GM21619 (cell line): Measurements from ENCODE around the gene GSTA5.
"Not testable (repeated sequence)": the region's sequence is repeated elsewhere in the genome, so short reads cannot be mapped to it uniquely, and the experiment has no call there.

Source experiments
- ATAC-seq: cut with Tn5 transposase; IDR thresholded peaks from one replicate; pipeline ENCODE4 v1.9.1; 2021; ENCODE audit not compliant: unreplicated experiment

The GSTA5 gene

DNA sequence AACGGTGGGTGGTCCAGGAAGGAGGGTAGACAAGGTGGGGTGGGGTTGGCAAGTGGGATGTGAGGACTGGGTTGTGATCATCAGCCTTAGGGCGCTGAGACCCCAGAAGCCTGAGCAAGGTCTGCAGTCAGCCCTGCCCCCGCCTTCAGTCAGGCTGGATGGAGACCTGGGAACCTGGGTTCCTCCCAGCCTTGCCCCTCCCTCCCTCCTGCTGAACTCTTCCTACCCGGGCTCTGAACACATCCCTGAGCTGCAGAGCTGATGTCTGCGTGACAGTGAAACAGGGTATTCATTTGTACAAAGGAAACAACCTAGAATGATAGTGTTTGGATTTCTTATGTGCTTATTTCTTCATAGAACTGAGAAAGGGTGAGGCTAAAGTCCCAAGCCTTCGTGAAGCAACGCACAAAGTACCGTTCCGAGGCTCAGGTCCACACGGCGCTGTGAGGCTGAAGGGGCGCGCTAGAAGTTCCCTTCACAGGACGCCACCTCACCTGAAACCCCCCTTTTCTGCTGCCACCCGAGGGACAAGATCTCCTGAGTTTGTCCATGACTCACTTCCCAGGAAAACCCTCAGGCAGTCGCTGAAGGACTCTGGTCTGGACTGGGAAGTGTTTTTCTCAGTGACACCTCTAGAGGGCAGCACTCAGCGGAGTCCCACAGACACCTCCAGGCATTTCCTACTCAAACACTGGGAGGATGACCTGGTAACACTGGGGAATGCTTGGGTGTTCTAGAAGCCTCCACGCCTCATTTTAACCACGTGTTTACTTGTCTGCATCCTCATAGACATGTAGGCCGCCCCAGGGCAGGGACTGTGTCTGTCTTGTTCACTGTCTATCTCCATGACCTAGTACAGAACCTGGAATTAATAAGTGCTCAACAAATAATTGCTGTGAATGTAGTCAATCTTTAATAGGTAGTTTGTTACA lies 1.2 kb downstream of the GSTA5 start:
- peak; percentile 78 for ATAC-seq

DNA sequence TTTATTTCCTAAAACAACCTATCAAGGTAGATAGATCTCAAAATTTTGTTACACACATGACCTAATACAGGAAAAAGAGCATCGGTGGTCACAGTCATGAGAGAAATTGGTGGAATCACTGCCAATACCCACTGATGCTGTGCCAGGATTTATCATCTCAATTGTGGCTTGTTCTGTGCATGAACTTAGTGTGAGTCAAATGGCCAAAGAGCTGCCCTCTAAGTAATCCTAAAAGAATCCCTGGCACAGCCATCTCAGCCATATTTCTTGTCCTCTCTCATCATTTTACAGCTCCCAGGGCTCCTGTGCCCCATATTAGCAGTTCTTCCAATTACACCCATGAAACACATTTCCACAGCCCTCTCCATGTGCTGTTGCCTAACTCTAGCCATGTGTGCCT lies 6.1 kb downstream of the GSTA5 start:
- no peak for ATAC-seq

DNA sequence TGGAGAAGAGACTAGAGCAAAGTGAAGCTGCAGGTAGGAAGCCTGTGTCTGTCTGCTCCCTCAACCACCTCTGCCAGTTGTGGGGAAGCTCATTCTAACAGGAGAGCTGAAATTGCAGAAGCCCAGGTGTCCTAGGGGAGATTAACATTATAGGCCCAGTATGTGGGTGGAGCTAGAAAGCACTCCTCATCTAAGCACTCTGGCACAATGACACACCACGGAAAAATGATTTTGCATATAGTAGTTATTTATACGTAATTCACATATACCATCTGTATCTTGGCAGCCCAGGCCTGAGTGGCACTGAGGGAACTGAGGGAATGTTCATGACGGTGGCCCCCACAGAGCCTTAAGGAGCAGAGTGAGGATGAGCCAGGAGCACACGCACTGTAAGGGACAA lies 9.7 kb downstream of the GSTA5 start:
- ATAC-seq = not testable (repeated sequence)

DNA sequence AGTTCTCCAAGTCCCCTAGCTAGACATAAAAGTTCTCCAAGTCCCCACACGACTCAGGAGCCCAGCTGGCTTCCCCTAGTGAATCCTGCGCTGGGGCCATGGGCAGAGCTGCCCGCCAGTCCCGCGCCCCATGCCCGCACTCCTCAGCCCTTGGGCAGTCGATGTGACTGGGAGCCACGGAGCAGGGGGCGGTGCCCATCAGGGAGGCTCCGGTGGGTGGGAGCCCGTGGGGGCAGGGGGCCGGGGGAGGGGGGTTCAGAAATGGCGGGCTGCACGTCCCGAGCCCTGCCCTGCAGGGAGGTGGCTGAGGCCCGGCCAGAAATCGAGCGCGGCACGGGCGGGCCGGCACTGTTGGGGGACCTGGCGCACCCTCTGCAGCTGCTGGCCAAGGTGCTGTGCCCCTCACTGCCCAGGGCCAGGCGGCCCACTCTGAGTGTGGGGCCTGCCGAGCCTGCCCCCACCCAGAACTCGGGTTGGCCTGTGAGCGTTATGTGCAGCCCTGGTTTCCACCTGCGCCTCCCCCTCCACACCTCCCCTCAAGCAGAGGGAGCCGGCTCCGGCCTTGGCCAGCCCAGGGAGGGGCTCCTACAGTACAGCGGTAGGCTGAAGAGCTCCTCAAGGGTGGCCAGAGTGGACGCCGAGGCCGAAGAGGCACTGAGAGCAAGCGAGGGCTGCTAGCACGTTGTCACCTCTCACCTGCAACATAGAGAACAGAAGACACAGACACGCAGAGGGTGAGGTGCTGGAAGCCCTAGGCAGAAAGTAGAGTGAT lies 11.4 kb downstream of the GSTA5 start:
- no peak for ATAC-seq

DNA sequence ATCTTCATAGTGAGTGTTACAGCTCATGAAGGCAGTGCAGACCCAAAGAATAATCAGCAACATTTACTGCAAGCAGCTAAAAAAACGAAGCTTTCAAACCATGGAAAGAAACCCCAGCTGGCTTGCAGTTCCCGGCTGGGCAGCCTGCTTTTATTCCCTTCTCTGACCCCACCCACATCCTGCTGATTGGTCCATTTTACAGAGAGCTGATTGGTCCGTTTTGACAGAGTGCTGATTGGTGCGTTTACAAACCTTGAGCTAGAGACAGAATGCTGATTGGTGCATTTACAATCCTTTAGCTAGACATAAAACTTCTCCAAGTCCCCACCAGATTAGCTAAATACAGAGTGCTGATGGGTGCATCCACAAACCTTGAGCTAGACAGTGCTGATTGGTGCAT lies 12.0 kb downstream of the GSTA5 start:
- ATAC-seq = not testable (repeated sequence)

DNA sequence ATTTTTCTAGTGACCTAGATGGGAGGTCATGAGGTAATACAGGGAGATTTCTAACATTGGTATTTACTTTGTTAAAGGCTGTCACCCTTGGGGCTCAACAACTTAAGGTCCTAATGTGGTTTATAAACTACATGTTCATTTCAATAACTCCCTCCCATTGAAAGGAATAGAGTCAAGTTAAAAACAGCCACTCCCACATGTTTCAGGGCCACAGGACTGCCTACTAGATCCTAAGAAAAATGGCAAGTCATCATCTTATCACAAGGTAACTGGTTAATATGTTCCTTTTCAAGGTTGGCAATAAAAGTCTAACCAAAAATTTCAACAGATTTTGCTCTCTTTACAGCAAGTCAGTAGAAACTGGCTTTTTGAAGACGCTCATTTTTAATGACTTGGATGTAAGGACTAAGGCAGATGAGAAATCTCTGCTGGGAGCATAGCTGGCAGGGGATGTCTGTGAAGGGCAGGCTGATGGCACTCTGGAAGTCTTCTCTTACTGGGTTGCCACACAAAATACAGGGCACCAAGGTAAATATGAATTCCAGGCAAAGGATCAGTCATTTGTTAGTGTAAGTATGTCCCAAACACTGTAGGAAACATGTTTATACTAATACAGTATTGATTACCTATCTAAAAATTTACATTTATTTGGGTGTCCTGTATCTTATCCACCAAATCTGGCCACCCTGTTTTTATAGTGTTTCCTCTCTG lies 13.4 kb downstream of the GSTA5 start:
- ATAC-seq = not testable (repeated sequence)

DNA sequence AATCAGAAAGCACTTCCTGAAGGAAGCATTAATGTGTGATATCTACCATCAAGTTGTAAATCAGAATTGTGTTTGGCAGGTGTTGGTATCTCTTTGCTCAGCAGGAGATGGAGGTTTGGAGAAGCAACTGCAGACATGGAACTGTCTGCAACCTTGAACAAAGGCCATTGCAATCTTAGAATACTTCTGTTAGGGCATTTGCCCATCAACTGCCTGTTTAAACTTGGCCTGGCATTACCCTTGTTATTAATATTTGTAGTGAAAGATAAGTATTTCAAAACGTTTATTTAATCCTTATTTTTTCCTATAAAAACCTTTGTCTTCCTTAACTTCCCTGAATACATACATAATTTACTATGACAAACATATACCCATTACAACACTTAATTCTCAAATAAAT lies 14.1 kb downstream of the GSTA5 start:
- no peak for ATAC-seq

DNA sequence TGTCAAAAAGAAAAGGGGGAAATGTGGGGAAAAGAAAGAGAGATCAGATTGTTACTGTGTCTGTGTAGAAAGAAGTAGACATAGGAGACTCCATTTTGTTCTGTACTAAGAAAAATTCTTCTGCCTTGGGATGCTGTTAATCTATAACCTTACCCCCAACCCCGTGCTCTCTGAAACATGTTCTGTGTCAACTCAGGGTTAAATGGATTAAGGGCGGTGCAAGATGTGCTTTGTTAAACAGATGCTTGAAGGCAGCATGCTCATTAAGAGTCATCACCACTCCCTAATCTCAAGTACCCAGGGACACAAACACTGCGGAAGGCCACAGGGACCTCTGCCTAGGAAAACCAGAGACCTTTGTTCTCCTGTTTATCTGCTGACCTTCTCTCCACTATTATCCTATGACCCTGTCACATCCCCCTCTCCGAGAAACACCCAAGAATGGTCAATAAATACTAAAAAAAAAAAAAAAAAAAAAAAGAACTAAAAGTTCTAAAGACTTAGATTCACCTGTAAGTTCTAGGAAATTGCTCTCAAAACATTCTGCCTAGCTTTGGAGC lies 14.6 kb downstream of the GSTA5 start:
- ATAC-seq = not testable (repeated sequence)

DNA sequence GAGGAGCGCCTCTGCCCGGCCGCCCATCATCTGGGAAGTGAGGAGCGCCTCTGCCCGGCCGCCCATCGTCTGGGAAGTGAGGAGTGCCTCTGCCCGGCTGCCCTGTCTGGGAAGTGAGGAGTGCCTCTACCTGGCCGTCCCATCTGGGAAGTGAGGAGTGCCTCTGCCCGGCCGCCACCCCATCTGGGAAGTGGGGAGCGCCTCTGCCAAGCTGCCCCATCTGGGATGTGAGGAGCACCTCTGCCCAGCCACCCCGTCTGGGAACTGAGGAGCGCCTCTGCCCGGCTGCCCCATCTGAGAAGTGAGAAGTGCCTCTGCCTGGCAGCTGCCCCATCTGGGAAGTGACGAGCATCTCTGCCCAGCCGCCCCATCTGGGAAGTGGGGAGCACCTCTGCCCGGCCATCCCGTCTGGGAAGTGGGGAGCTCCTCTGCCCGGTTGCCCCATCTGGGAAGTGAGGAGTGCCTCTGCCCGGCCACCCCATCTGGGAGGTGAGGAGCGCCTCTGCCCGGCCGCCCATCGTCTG lies 15.3 kb downstream of the GSTA5 start:
- ATAC-seq = not testable (repeated sequence)

DNA sequence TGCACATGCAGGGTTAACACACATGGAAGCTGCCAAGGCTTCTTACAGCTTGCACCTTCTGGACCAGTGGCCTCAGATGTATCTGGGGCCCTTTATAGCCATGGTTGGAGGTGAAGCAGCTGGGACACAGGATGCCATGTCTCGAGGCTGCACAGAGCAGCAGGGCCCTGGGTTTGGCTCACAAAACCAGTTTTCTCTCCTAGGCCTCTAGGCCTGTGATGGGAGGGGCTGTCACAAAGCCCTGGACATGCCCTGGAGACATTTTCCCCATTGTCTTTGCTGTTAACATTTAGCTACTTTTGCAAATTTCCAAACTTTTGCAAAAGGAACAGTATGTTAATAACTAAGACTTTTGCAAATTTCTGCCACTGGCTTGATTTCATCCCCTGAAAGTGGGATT lies 18.8 kb downstream of the GSTA5 start:
- ATAC-seq = no peak

DNA sequence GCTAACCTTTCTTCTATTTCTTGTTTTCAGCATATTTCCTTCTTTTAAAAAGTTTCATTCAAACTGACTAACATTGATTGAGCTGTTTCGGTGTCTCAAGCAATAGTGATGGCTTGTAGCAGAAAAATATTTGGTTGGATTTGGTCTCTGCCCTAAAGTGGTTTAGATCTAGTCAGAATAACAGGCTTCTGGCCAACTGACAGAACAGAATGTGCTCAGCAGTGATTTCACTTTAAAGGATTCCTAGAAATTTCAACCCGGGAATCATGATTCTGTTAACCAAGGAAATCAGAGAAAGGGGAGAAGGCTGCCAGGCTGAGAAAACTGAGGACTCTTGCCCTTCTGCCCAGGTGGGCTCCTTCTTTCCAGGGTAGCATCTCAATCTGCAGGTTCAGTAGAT lies 20.4 kb downstream of the GSTA5 start:
- no peak for ATAC-seq

DNA sequence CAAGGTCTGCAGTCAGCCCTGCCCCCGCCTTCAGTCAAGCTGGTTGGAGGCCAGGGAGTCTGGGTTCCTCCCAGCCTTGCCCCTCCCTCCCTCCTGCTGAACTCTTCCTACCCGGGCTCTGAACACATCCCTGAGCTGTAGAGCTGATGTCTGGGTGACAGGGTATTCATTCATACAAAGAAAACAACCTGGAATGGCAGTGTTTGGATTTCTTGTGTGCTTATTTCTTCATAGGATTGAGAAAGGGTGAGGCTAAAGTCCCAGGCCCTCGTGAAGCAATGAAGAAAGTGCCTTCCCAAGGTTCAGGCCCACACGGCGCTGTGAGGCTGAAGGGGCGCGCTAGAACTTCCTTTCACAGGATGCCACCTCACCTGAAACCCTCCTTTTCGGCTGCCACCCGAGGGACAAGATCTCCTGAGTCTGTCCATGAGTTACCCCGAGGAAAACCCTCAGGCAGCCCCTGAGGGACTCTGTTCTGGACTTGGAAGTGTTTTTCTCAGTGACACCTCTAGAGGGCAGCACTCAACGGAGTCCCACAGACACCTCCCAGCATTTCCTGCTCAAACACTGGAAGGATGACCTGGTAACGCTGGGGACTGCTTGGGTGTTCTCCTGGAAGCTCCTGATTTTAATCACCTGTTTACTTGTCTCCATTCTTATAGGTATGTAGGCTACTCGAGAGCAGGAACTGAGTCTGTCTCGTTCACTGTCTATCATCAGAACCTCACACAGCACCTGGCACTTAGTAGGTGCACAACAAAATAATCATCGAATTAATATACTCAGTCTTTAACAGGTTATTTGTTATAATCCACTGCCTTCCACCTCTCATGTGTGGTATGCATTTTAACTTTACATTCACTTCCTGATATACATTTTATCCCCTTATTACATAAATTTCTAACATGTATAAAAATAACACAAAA lies 25.2 kb downstream of the GSTA5 start:
- peak; percentile 70 for ATAC-seq

DNA sequence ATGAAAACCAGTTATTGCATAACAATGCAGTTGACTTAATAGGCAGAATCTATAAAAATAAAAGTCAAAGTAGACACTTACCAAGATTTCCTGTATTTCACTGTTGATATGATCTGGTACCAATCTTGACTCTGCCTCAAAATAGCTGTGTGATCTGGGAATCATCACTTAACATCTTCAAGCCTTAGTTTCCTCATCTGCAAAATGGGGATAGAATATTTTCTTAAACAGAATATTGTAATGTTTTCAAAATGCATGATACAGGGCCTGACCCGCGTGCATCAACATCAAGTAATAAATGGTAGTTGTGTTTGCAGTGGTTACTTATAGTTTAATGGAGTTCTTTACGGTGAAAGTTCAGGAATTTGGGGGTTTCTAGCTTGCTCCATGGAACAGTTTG lies 26.1 kb downstream of the GSTA5 start:
- ATAC-seq = not testable (repeated sequence)

DNA sequence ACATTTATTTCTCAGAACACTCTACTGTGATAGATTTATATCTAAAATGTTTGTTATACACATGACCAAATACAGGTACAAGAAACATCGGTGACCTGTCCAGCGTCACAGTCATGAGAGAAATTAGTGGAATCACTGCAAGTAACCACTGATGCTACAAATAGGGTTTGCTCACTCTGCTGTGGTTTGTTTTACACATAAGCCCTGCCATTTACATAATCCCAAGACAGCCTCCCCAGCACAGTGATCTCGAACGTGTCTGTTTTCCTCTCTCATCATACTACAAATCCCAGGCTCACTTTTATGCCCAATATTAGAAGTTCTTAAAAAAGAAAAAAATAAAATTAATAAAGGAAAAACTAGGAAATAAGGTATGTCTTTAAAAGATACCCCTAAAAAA lies 30.8 kb downstream of the GSTA5 start:
- ATAC-seq = not testable (repeated sequence)

DNA sequence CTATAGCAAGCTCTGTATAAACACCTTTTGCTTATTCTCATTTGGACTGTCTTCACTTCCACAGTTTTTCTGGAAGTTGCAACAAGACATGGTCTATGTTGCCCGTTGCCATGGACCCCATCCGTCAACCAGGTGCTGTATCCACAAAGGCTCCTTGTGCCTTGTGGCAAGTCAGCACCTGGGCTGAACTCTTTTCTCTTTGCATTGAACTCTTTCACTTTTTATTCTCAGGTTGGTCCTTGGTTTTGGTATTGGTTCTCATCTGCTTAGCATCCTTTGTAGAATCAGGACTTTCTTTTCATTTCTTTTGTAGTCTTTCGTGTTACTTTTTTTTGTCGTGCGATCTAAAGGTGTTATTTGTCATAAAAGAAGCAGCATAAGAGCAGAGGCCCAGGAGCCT lies 32.0 kb downstream of the GSTA5 start:
- no peak for ATAC-seq

DNA sequence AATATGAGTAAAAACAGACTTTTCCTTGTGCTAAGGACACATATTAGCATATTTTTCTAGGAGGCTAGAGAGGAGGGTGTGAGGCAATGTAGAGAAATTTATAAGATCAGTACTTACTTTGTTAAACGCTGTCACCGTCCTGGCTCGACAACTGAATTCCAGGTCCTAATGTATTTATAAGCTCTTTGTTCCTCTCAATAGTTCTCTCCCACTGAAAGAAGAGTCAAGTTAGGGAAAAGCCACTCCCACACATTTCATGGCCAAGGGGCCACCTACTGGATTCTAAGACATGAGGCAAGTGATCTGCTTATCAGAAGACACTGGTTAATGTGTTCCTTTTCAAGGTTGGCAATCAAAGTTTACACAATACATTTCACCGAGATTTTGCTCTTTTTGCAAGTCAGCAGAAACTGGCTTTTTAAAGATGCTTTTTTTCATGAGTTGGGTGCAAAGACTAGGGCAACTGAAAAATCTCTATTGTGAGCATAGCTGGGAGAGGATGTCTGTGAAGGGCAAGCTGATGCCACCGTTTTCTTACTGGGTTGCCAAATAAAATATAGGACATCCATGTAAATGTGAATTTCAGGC lies 36.9 kb downstream of the GSTA5 start, which contains the start of gene GSTA1:
TSS of gene GSTA1 (minus strand) at position 149 of the 588 bp plus-strand sequence. CDS start 4,549 bp downstream, outside the sequence.
- ATAC-seq = not testable (repeated sequence)

DNA sequence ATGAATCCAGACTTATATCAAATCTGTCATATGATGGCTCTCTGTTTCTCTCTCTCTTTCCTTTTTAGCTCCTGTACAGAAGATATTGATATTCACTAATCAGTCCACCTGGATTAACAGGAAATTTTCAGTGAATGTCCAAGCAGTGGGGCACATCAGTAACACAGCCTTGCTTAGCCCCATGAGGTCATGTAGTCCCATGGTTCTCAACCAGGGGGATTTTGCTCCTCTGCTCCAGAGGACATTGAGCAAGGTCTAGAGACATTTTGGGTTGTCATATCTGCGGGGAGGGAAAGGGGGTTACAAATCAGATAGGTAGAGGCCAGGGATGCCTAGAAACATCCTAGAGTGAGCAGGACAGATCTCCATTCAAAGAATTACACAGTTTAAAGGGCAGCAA lies 37.8 kb downstream of the GSTA5 start:
- no peak for ATAC-seq

DNA sequence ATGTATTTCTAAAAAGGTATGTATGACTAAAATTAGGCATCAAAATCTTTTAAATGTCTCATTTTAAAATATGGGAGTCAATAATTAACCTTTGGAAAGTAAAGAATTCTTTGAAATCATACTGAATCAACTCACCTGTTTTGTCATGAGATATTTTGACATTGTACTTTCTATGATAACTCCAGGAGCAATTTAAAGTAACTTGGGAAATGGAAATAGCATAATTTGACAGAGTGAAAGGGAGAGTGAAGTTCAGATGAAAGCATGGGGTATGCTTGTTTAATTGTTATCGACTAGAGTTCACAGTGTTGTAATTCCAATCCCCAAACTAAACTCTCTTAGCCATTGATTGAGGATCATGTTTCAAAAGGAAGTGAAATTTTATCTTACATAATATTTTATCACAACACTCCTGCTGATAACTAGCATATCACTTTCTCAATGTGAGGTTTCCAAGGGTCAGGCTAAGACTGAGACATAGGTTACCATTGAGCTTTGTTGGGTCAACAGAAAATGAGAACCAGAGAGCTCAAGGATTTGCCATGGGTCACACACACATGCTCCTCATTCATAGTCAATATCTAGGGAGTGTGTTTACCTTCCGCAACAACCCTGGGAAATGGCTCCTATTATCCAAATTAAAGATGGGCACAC lies 39.3 kb downstream of the GSTA5 start:
- ATAC-seq = no peak

DNA sequence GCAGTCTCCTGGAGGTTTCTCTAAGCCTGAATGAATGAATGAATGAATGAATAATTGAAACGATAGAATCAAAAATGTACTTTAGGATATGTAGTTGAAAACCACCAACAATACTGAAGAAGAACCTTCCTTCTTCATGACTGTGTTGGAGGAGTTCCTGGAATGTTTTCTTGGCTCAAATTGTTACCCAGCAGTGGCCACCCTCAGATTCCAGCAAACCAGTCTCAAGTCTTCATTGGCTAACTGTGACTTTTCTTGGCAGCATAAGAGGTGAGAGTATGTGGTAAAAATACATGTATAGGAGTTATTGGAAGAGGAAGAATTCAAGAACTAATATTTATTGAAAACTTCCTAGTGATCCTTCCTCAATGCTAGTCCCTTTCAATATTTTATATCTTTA lies 41.3 kb downstream of the GSTA5 start:
- not testable (repeated sequence) for ATAC-seq
